HL-60/S4 treated with phorbol 12-myristate 13-acetate at 8.2 ng/mL for 4 days and 3 days (cell line): ENCODE results near the gene PDIA3.
"Not testable (repeated sequence)": the region's sequence is repeated elsewhere in the genome, so short reads cannot be mapped to it uniquely, and the experiment has no call there.

Source experiments
- in situ Hi-C: fragments of 300-500 bp; cut with MboI; formaldehyde crosslinking; loops from 2 replicates; pipeline ENCODE4 v1.15.0; 2022; ENCODE audit warnings: low sequenced_read_pairs

PDIA3 gene

GRCh38 chr15:43776101-43776717 lies 30.0 kb downstream of the PDIA3 start:
- in situ Hi-C loops: no loop called here

- in situ Hi-C loops: no loop called here
Observed at GRCh38 chr15:43776718-43777266, 30.6 kb downstream of the PDIA3 start, which contains the start of gene ELL3. Gene ELL3 (minus strand): TSS chr15:43776966. CDS start chr15:43776901, 65 bp downstream.

DNA sequence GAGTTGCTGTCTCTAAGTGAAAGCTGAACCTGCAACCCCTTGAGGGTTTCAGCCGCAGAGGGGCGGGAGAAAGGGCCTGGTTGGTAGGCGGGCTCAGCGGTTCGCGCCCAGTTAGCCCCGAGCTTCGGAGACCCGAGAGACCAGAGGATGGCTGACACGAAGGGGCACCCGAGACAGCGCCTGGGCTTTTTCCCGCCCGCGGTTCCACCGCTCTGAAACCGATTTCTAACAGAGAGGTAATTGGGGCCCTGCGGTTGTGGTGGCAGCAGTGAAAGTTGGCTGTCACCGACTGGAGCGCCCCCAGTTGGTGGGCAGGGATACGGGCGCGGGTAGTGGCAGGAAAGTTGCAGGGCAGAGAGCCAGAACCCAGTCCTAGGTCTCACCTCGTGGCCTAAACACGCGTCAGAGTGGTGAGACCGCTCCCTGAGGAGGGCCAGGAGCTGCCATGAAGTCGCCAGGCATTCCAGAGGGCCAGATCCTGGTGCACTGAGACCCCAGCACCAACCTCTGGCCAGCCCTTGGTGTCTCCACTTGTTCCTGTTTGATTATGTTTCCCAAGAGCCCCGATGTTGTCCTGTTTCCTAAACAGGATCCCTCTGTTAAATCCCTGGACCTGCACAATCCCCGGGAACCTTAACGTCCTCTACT lies 31.2 kb downstream of the PDIA3 start:
- in situ Hi-C loops: no loop called here

DNA sequence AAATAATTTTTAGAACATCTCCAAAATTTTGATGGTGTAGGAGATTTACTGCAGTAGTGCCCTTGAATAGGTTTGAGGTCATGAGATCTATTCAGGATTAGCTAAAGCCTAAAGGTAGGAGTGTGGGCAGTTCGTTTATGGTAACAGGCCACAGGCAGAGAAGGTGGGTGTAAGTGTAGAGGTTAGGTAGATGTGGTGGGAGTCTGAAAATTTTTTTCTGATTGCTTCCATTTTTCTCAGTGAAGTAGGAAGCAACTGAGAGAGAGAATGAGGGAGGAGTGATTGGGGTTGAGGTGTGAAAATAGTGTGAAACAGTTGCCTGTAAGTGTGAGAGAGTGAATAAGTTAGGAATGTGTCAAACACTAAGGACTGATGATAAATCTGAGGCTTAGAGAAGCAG lies 32.8 kb downstream of the PDIA3 start:
- in situ Hi-C loops: no loop called here

- in situ Hi-C loops: no loop called here
Observed at GRCh38 chr15:43789409-43789808, 43.2 kb downstream of the PDIA3 start.

GRCh38 chr15:43791993-43792760 lies 45.9 kb downstream of the PDIA3 start, which contains the start of gene SERF2:
Gene SERF2 (plus strand): TSS chr15:43792320. CDS start chr15:43792377, 57 bp downstream.
- in situ Hi-C loops: no loop called here

DNA sequence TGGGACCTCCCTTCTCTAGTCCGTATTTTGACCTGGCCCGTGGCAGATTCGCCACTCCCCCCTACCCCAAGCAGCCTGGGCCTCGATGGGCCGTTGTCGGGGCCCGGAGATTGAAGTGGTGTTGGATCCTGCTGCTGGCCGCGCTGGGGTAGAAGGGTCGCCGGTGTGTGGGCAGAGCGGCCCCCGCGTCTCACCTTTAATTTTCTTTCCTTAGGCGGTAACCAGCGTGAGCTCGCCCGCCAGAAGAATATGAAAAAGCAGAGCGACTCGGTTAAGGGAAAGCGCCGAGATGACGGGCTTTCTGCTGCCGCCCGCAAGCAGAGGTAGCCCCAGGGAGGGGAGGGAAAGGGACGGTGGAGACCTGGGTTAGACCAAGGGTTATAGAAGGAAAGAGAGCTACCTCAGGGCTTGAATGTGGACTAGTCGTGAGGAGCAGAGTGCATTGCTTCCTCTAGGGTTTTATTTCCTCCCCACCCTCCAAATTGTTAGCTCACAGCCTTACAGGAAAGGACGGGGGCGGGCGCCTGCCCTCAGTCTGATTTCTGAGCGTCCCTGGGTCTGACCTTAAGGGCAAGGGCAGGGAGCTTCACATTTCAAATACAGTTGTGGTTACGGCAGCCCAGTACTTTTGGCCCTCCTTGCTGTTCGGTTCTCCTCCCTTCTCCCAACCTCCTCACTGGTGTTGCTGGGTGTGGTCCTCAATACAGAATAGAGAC lies 46.7 kb downstream of the PDIA3 start:
- in situ Hi-C loops: no loop called here

DNA sequence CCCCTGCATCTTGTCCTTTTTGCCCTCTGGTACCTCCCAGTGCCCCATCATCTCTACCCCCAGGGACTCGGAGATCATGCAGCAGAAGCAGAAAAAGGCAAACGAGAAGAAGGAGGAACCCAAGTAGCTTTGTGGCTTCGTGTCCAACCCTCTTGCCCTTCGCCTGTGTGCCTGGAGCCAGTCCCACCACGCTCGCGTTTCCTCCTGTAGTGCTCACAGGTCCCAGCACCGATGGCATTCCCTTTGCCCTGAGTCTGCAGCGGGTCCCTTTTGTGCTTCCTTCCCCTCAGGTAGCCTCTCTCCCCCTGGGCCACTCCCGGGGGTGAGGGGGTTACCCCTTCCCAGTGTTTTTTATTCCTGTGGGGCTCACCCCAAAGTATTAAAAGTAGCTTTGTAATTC lies 47.4 kb downstream of the PDIA3 start:
- in situ Hi-C loops: no loop called here

DNA sequence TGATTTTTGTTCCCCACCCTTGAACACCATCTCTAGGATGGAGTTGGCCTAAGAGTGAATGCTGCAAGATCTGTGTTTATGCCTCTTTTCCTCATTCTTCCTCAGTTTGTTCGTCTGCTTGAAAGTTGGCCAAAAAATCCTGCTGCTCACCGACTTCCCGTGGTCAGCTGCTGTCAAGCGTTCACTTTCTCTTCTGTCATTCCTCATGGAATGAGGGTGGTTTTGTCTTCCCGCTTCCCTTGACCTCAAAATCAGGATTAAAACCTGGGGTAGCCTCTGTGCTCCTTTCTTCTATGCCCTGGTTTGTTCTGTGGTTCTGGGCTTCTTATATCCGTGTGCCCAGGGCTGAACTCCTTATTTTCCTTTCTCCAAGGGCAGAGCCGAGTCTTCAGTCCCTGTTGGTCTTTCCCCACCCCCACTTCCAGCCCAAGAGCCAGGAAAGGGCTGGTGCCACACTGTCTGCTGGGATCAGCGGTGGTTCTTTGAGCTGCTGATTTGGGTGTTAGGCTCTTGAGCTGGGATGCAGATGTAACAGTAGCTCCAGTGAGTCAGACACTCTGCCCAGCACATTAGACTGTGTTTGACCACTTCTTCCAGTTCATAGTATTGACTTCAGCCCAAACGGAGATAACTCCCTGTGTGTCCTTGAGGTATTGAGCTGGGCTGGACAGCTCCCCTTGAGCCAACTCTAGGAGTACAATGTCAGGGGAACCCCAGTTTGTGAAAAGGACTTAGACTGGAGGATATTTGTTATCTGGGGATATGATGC lies 48.2 kb downstream of the PDIA3 start:
- in situ Hi-C loops: no loop called here

DNA sequence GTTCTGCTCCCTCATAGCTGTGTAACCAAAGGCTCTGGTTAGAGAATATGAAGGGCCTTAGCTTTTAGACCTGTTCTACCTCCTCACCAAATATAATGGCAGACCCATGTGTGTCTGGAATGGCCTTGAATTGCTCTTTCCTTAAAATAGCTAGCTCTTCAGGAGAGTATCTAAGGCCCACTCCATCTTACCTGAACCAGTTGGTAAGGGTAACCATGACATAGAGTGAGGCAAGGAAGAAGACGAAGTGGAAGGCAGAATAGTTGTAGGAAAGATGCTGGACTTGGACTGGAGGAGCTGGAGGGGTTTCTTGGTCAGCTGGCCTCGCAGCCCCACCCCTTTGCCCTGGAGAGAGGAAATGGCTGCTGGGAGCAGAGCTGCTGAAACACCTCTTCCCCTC lies 49.0 kb downstream of the PDIA3 start:
- in situ Hi-C loops: no loop called here

GRCh38 chr15:43795997-43796396 lies 49.8 kb downstream of the PDIA3 start:
- in situ Hi-C loops: no loop called here

DNA sequence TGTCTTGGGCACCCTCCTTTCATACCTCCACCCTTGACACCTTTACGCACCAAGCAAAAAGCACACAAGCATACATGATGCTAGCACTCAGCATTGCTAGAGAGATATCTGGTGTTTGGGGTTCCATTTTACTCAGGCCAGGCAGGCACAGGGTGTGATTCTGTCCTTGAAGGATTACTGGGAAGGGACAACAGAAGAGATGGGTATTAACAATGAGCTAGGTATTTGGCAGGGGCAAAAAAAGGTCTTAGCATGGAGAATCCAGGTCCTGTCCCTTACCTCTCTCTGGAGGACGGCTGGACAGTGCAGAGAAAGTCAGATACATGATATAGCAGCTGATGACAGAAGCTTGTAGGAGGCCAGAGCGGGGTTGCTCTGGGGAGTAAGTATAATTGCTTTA lies 50.3 kb downstream of the PDIA3 start:
- in situ Hi-C loops: no loop called here

GRCh38 chr15:43799209-43799944 lies 53.1 kb downstream of the PDIA3 start:
- in situ Hi-C loops: no loop called here

DNA sequence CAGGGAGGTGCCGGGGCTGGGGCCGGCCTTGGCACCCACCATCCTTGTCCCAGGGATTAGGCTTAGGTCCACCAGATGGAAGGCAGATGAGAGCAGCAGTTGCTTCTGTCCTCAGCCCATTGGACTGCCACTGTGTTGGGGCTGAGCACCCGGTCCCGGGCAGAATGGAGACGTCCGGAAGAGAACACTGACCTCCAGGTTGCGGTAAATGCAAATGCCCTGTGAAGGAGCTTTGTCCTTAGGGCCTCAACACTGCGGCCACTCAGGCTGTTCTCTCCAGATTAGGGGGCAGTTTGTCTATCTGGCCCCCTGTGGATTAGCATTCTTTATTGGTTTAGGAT lies 53.7 kb downstream of the PDIA3 start, which contains the start of gene SERINC4:
Gene SERINC4 (minus strand): TSS at position 276 of the 341 bp plus-strand sequence. CDS start 234 bp downstream, at position 42.
- in situ Hi-C loops: no loop called here

DNA sequence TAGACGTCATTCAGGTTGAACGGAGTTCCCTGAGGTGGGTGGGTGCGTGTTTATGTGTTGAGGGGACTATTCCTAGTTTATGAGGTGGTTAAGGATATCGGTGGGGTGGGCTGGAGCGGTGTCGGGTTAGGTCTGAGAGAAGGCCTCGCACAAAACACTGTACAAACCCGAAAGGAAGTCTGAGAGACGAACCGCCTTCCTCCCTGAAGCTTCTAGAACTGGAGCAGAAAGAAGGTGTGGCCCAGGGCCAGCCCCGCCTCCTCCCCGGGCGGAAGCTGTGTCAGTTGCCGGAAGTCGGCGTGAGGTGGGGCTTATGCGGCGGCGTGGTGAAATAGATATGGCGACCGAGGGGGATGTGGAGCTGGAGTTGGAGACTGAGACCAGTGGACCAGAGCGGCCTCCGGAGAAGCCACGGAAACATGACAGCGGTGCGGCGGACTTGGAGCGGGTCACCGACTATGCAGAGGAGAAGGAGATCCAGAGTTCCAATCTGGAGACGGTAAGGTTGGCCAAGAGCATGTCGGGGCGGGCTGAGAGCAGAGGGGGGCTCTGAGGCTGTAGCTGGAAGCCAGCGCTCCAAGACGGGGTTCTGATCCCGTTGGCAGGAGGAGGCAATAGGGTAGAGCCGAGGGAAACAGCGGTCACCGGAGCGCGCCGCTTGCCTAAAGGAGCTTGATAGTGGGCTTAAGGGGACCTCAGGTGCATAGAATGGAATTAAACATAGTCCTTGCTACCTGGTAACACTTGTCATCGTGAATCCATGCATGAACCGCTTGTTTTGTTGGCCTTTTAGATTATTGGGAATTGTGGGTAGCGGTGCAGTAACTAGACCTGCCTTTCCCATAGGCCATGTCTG lies 54.3 kb downstream of the PDIA3 start, which contains the start of gene HYPK:
Gene HYPK (plus strand): TSS at position 314 of the 856 bp plus-strand sequence. CDS start 24 bp downstream, at position 338.
- in situ Hi-C loops: no loop called here

GRCh38 chr15:43802676-43803075 lies 56.4 kb downstream of the PDIA3 start:
- in situ Hi-C loops: not testable (repeated sequence)

- in situ Hi-C loops: no loop called here
Observed at GRCh38 chr15:43808435-43808950, 62.3 kb downstream of the PDIA3 start.
